PC-3 (cell line): ENCODE data around the gene RPL6. TPM values are rescaled to one million over a fixed set of nuclear protein-coding genes. Genes with fewer than 3 reads are reported as not detected.

Source experiments
- ATAC-seq: fragments of 200-7000 bp; cut with Tn5 transposase; 2 replicates; pipeline ENCODE4 v1.9.1; 2020; ENCODE audit warnings: mild to moderate bottlenecking, moderate library complexity
- BruUV-seq: library from RNA; stranded (reverse); fragments of 400-500 nt; replicated peaks from 2 replicates; lab custom pipeline; 2021; lab: Mats Ljungman, UMichigan
- CTCF ChIA-PET: fragments of 300-600 bp; sonication (Branson Sonifier 250); formaldehyde crosslinking; loops from one replicate; lab custom pipeline; 2022; ENCODE audit warnings: antibody characterized with exemption; lab: Charles Lee
- POLR2A ChIA-PET: fragments of 300-600 bp; sonication (Branson Sonifier 250); formaldehyde crosslinking; loops from one replicate; lab custom pipeline; 2022; ENCODE audit warnings: antibody characterized with exemption; ENCODE audit not compliant: unreplicated experiment; lab: Charles Lee
- DNase-seq: peaks from one replicate; pipeline ENCODE4 v3.0.0-alpha.2; 2015
- H2AFZ ChIP-seq: fragments of 300-600 bp; sonication (generic); 2 replicates; pipeline ENCODE4 v1.6.0; 2016; ENCODE audit warnings: antibody characterized with exemption, low read length
- H3F3A ChIP-seq: fragments of 300-600 bp; sonication (generic); one replicate; pipeline ENCODE4 v1.6.0; 2017; ENCODE audit warnings: antibody characterized with exemption, low read length, control low read depth, mild to moderate bottlenecking; ENCODE audit not compliant: unreplicated experiment
- H3K27ac ChIP-seq: fragments of 300-600 bp; sonication (generic); 2 replicates; pipeline ENCODE4 v1.5.1; 2016; ENCODE audit warnings: mild to moderate bottlenecking, low read length
- H3K27me3 ChIP-seq: fragments of 300-600 bp; sonication (generic); 2 replicates; pipeline ENCODE4 v1.6.1; 2016; ENCODE audit warnings: low read length, mixed read lengths
- H3K36me3 ChIP-seq: fragments of 300-600 bp; sonication (generic); 2 replicates; pipeline ENCODE4 v1.6.1; 2016; ENCODE audit warnings: low read depth, mixed run types, low read length, mixed read lengths
- H3K4me1 ChIP-seq: fragments of 300-600 bp; sonication (generic); 2 replicates; pipeline ENCODE4 v1.5.1; 2016; ENCODE audit warnings: low read length; ENCODE audit not compliant: insufficient read depth
- H3K4me2 ChIP-seq: fragments of 300-600 bp; sonication (generic); 2 replicates; pipeline ENCODE4 v1.6.0; 2016; ENCODE audit warnings: low read length
- H3K4me3 ChIP-seq: fragments of 300-600 bp; sonication (generic); 2 replicates; pipeline ENCODE4 v1.5.1; 2016; ENCODE audit warnings: mild to moderate bottlenecking, low read length, mixed read lengths
- H3K79me2 ChIP-seq: fragments of 300-600 bp; sonication (generic); 2 replicates; pipeline ENCODE4 v1.6.1; 2017; ENCODE audit warnings: low read length, mixed read lengths
- H3K9ac ChIP-seq: fragments of 300-600 bp; sonication (generic); 2 replicates; pipeline ENCODE4 v1.6.0; 2016; ENCODE audit warnings: mild to moderate bottlenecking, low read length
- H3K9me2 ChIP-seq: fragments of 300-600 bp; sonication (generic); replicated peaks from 2 replicates; pipeline ENCODE4 v1.6.1; 2016; ENCODE audit warnings: mixed run types, low read length, mixed read lengths
- H3K9me3 ChIP-seq: fragments of 300-600 bp; sonication (generic); 2 replicates; pipeline ENCODE4 v1.6.1; 2016; ENCODE audit warnings: low read length, mixed read lengths
- H4K20me1 ChIP-seq: fragments of 300-600 bp; sonication (generic); 2 replicates; pipeline ENCODE4 v1.6.1; 2016; ENCODE audit warnings: low read length, mixed read lengths
- EZH2 ChIP-seq: fragments of 300-600 bp; sonication (generic); IDR thresholded peaks from one replicate; pipeline ENCODE4 v1.6.1; 2017; ENCODE audit warnings: antibody characterized with exemption, mild to moderate bottlenecking, low read length; ENCODE audit not compliant: unreplicated experiment
- EZH2phosphoT487 ChIP-seq: fragments of 300-600 bp; sonication (generic); IDR thresholded peaks from 2 replicates; pipeline ENCODE4 v1.6.1; 2018; ENCODE audit warnings: mild to moderate bottlenecking, antibody characterized with exemption, low read length, borderline replicate concordance
- intact Hi-C: fragments of 100-400 bp; cut with micrococcal nuclease; formaldehyde crosslinking; loops from 2 replicates; pipeline ENCODE4 v1.9.0; 2023
- total RNA-seq: library from RNA; depleted of rRNA; stranded (reverse); fragments of >200 nt; gene quantifications from 2 replicates; pipeline ENCODE4 v1.2.3, GENCODE V29; 2014
- TF ChIP-seq, protein P1 (sequence below): fragments of 300-600 bp; sonication (generic); conservative IDR thresholded peaks from 2 replicates; pipeline ENCODE4 v1.5.1; 2017; ENCODE audit warnings: antibody characterized with exemption, low read depth, mild to moderate bottlenecking, low read length

The RPL6 gene
- total RNA-seq, 1 experiment from 2014 or later: 1,509 TPM

DNA sequence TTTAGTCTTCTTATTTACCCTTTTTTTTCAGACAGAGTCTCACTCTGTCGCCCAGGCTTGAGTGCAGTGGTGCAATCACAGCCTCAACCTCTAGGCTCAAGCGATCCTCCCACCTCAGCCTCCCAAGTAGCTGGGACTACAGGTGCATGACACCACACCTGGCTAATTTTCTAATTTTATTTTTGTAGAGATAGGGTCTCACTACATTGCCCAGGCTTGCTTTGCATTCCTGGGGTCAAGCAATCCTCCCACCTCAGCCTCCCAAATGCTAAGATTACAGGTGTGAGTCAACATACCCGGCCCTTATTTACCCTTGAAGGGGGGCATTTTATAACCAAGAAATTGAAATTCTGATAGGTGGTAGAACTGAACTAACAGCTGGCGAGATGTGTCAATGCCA, 48.1 kb downstream of the RPL6 start:
- Histone ChIP-seq H3K79me2 (peaks cover 55% of the 10 kb centered on the region), H3K27me3 (no peaks in the 10 kb centered on the region), H3K4me3 (no peak overlapping the region), H3K4me1 (no peaks in the 10 kb centered on the region), H3K9me3 (no peaks in the 10 kb centered on the region), H3F3A (no peaks in the 10 kb centered on the region), H3K4me2 (no peak overlapping the region), H3K9me2 (no peaks in the 10 kb centered on the region), H3K9ac (no peak overlapping the region), H4K20me1 (no peaks in the 10 kb centered on the region; the same call in 1 of the 2 replicates), H2AFZ (no peak overlapping the region), H3K27ac (no peak overlapping the region), H3K36me3 (no peaks in the 10 kb centered on the region)
- no peak for ATAC-seq
- no peak for TF ChIP-seq EZH2phosphoT487
- TF ChIP-seq, protein P1, sequence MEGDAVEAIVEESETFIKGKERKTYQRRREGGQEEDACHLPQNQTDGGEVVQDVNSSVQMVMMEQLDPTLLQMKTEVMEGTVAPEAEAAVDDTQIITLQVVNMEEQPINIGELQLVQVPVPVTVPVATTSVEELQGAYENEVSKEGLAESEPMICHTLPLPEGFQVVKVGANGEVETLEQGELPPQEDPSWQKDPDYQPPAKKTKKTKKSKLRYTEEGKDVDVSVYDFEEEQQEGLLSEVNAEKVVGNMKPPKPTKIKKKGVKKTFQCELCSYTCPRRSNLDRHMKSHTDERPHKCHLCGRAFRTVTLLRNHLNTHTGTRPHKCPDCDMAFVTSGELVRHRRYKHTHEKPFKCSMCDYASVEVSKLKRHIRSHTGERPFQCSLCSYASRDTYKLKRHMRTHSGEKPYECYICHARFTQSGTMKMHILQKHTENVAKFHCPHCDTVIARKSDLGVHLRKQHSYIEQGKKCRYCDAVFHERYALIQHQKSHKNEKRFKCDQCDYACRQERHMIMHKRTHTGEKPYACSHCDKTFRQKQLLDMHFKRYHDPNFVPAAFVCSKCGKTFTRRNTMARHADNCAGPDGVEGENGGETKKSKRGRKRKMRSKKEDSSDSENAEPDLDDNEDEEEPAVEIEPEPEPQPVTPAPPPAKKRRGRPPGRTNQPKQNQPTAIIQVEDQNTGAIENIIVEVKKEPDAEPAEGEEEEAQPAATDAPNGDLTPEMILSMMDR: no peak
- no peak for TF ChIP-seq EZH2
- intact Hi-C loops: no loop called here
- DNase-seq: no peak
- ChIA-PET POLR2A (no interaction called here), CTCF (no interaction called here)
- no TSS peak for BruUV-seq

DNA sequence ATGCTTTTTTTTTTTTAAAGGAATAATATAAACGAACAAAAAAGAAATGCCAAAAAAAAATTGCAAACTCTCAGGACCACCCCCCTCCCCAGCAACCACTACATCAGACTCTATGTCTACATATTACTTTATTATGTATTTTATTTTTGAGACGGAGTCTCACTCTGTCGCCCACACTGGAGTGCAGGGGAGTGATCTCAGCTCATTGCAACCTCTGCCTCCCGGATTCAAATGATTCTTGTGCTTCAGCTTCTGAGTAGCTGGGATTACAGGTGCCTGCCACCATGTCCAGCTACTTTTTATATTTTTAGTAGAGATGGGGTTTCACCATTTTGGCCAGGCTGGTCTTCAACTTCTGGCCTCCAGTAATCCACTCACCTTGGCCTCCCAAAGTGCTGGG, 50.1 kb downstream of the RPL6 start:
- BruUV-seq: no TSS peak
- CTCF ChIA-PET: no interaction called here
- Histone ChIP-seq H3K27ac (no peak overlapping the region), H4K20me1 (no peaks in the 10 kb centered on the region; the same call in 1 of the 2 replicates), H3K4me1 (no peaks in the 10 kb centered on the region), H3K4me2 (no peak overlapping the region), H3K79me2 (peaks cover 47% of the 10 kb centered on the region), H3F3A (no peaks in the 10 kb centered on the region), H3K36me3 (no peaks in the 10 kb centered on the region), H3K9ac (no peak overlapping the region), H3K9me3 (no peaks in the 10 kb centered on the region), H3K27me3 (no peaks in the 10 kb centered on the region), H3K4me3 (no peak overlapping the region), H3K9me2 (no peaks in the 10 kb centered on the region), H2AFZ (no peak overlapping the region)
- intact Hi-C loops: no loop called here
- DNase-seq: no peak
- POLR2A ChIA-PET: no interaction called here
- ATAC-seq: no peak
- TF ChIP-seq, protein P1: no peak
- no peak for TF ChIP-seq EZH2phosphoT487
- TF ChIP-seq EZH2: no peak

DNA sequence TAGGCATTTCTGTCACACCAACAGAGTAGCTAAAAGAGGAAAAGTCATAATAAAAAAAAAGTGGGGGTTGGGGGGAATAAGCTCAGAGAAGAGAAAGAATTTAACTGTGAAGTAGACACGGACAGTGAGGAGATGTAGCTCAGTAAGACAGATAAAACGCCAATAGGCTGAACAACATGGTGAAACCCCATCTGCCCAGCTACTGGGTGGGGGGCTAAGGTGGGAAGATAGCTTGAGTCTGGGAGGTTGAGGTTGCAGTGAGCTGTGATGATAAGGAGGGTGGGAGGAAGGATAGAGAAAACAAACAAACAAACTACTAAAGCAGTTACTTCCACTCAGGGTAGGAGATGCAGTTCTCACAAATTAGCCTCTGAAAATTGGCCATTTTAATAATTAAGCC, 52.2 kb downstream of the RPL6 start:
- no peaks in the 10 kb centered on the region; the same call in 1 of the 2 replicates for H4K20me1 ChIP-seq
- POLR2A ChIA-PET: interaction anchor here (0.7 kb wide), 1 partner anchor 47 kb away, joined by 5 read pairs; no protein-coding TSS in a partner anchor
- CTCF ChIA-PET: no interaction called here

More for the DNA sequence above, 52.2 kb downstream of the RPL6 start:
- H3K4me2 ChIP-seq: no peak overlapping the region
- no peak overlapping the region for H3K9ac ChIP-seq
- ATAC-seq (no peak), DNase-seq (no peak)
- H3K27ac ChIP-seq: no peak overlapping the region
- H3K36me3 ChIP-seq: no peaks in the 10 kb centered on the region
- no peak overlapping the region for H2AFZ ChIP-seq
- H3K4me3 ChIP-seq: no peak overlapping the region
- no peak for TF ChIP-seq EZH2
- TF ChIP-seq, protein P1: no peak
- TF ChIP-seq EZH2phosphoT487: no peak
- no TSS peak for BruUV-seq
- H3K9me3 ChIP-seq: no peaks in the 10 kb centered on the region
- intact Hi-C loops: no loop called here
- H3F3A ChIP-seq: no peaks in the 10 kb centered on the region
- H3K79me2 ChIP-seq: peaks cover 43% of the 10 kb centered on the region
- H3K4me1 ChIP-seq: peaks cover 10% of the 10 kb centered on the region; the same call in 1 of the 2 replicates
- H3K27me3 ChIP-seq: no peaks in the 10 kb centered on the region
- no peaks in the 10 kb centered on the region for H3K9me2 ChIP-seq
